Measurements from ENCODE around the gene WNT3A. TPM values are rescaled to one million over a fixed set of nuclear protein-coding genes. Genes with fewer than 3 reads are reported as not detected.
A peak's percentile ranks its signal among the peaks of the same experiment; 100 is the strongest.

WNT3A gene
- total and polyA plus RNA-seq, 3 donors from 2014 or later = 0.08 to 0.19 (median 0.13) TPM

- Histone ChIP-seq H3K9me3 (no peaks in the 10 kb centered on the region), H3K4me3 (peak overlapping the region; percentile 22), H3K27me3 (no peaks in the 10 kb centered on the region), H3K4me1 (peaks cover 2% of the 10 kb centered on the region), H3K36me3 (ENCODE audit: low read depth, missing control alignments) (no peaks in the 10 kb centered on the region), H3K27ac (no peak overlapping the region)
- TF ChIP-seq CTCF (IDR thresholded peaks at IDR 0.05) (no peak), POLR2A (IDR thresholded peaks at IDR 0.05) (no peak)
- intact Hi-C loops (cut with DNase I; ENCODE audit: low total_unique reads) = no loop called here
- WGBS, 2 donors = 1 to 6% methylated on average over 9 to 29 of the region's 33 CpGs
- peak; percentile 77 for DNase-seq
Measured at GRCh38 chr1:228059634-228060457, 53.0 kb downstream of the WNT3A start.

DNA sequence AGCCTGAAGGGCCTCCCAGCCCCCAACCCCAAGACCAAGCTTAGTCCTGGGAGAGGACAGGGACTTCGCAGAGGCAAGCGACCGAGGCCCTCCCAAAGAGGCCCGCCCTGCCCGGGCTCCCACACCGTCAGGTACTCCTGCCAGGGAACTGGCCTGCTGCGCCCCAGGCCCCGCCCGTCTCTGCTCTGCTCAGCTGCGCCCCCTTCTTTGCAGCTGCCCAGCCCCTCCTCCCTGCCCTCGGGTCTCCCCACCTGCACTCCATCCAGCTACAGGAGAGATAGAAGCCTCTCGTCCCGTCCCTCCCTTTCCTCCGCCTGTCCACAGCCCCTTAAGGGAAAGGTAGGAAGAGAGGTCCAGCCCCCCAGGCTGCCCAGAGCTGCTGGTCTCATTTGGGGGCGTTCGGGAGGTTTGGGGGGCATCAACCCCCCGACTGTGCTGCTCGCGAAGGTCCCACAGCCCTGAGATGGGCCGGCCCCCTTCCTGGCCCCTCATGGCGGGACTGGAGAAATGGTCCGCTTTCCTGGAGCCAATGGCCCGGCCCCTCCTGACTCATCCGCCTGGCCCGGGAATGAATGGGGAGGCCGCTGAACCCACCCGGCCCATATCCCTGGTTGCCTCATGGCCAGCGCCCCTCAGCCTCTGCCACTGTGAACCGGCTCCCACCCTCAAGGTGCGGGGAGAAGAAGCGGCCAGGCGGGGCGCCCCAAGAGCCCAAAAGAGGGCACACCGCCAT, 53.8 kb downstream of the WNT3A start:
- H3K27ac ChIP-seq = no peak overlapping the region
- intact Hi-C loops (cut with DNase I; ENCODE audit: low total_unique reads) = no loop called here
- peaks cover 2% of the 10 kb centered on the region for H3K4me1 ChIP-seq
- no peak for DNase-seq
- no peaks in the 10 kb centered on the region for H3K36me3 ChIP-seq (ENCODE audit: low read depth, missing control alignments)
- H3K9me3 ChIP-seq = no peaks in the 10 kb centered on the region
- no peaks in the 10 kb centered on the region for H3K27me3 ChIP-seq
- 9 to 19% methylated on average over 7 to 34 of the region's 34 CpGs for WGBS, 2 donors
- TF ChIP-seq CTCF (IDR thresholded peaks at IDR 0.05) = no peak
- TF ChIP-seq POLR2A (IDR thresholded peaks at IDR 0.05) = no peak
- H3K4me3 ChIP-seq = peak overlapping the region in 1 of 2 donors; percentile 22

- WGBS, 2 donors = 63 to 82% methylated on average over 7 to 10 of the region's 10 CpGs
- no peak for TF ChIP-seq CTCF (IDR thresholded peaks at IDR 0.05)
- TF ChIP-seq POLR2A (IDR thresholded peaks at IDR 0.05) = no peak
- no peak overlapping the region for H3K4me3 ChIP-seq
- no peaks in the 10 kb centered on the region for H3K36me3 ChIP-seq (ENCODE audit: low read depth, missing control alignments)
- no peak overlapping the region for H3K27ac ChIP-seq
- peaks cover 2% of the 10 kb centered on the region for H3K4me1 ChIP-seq
- intact Hi-C loops (cut with DNase I; ENCODE audit: low total_unique reads) = no loop called here
- H3K9me3 ChIP-seq = no peaks in the 10 kb centered on the region
- no peak for DNase-seq
- no peaks in the 10 kb centered on the region for H3K27me3 ChIP-seq
Measured at GRCh38 chr1:228061411-228062084, 54.8 kb downstream of the WNT3A start.

DNA sequence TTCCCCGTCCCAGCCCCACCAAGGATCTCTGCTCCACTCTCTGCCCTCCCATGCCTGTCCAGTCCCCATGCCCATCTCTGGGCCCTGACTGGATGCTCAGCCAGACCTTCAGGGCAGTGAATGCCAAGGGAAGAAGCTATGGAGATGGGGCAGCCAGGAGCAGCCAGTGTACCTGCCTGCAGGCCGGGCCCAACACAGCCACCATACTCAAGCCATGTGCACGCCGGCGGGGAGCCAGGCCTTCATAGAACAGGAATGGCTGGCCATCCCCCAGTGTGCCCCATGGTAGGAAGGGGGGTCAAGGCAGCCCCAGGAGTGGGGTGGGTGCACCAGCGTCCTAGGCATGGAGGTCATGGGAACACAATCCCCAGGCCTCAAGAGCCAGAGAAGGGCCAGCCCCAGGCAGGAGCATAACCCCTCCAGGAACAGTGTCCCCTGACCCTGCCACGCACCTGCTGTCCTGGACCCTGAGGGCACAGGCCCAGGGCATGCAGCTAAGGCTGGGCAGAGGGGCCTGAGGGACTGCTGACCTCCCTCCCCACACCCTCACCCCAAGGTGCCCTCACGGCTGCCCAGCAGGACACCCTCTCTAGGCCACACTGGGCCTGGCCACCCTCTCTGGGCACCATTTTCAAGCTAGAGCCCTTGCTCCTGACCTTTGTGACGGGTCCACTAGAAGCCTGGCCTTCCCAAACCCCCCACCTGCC, 55.4 kb downstream of the WNT3A start:
- no peaks in the 10 kb centered on the region for H3K27me3 ChIP-seq
- H3K36me3 ChIP-seq (ENCODE audit: low read depth, missing control alignments) = no peaks in the 10 kb centered on the region
- intact Hi-C loops (cut with DNase I; ENCODE audit: low total_unique reads) = no loop called here
- TF ChIP-seq CTCF (IDR thresholded peaks at IDR 0.05) (no peak), POLR2A (IDR thresholded peaks at IDR 0.05) (no peak)
- H3K4me1 ChIP-seq = peaks cover 2% of the 10 kb centered on the region
- no peak overlapping the region for H3K27ac ChIP-seq
- H3K4me3 ChIP-seq = no peak overlapping the region
- no peaks in the 10 kb centered on the region for H3K9me3 ChIP-seq
- DNase-seq = no peak
- 92 to 94% methylated on average over 6 to 9 of the region's 9 CpGs for WGBS, 2 donors
